GM19240 (cell line): ENCODE measurements around the gene ZNF345.

Experiments used
- DNase-seq: peaks from one replicate; pipeline ENCODE4 v3.0.0; 2011; ENCODE audit warnings: low spot score; ENCODE audit not compliant: insufficient read length

The ZNF345 gene

DNA sequence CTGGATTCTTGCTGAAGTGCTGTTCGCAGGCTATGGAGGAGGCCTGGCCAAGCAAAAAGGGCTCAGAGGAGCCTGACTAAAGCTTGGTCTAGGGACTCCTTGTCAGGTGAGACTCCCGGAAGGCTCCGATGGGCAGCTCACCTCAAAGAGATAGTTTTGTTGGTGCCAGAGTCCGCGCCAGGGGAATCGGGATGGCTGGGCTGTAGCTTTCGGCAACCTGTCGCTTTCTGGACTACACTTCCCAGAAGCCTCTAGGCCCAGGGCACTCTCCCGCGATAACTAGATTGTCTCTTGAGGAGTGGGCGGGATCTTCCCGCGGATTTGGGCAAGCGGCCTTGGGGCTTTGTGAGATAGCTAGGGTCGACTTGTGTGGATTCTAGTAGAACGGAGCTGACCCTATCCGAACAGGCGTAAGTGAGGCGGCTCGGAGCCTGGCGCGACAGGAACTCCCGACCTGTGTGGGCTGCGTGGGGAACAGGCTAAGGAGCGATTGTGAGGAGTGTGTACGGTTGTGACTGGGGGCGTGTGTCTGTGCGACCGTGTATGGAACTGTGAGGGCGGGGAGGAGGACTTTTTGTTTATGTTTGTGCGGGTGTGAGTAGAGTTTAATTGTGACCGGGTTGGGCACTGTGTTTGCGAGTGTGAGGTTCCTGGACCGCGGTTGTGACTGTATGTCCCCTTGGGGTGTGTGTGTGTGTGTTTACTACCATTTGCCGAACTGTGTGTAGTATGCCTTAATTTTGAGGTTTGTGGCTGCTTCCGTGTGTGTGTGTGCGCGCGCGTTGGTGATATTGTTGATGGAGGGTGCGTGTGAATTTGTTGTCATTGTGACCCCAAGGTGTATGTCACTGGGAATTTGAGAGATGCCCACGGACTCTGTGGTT lies at the start of gene ZNF345:
Gene ZNF345 (plus strand): TSS at position 318 of the 884 bp plus-strand sequence. CDS start 25,955 bp downstream, outside the sequence.
- DNase-seq, result peak; percentile 65

GRCh38 chr19:36805364-36805763 lies 45.3 kb upstream of the ZNF345 start:
- no peak for DNase-seq

DNA sequence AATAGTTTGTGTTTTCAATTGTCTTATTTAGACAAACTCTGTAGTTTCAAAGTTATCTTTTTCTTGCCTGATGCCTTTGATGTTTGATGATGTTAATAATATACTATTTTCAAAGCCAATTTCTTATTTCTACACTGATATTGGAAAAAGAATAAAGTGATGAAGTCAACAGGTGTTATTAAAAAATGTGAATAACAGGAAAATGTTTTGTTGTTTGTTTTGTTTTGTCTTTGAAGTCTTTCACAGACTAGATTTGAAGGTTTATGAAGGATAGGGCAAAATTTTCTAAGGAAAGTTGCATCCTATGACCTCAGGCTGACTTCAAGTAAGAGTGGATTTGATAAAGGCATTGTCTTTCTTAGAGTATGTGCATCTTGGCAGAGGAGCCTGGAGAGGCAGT lies 43.6 kb upstream of the ZNF345 start:
- DNase-seq, result no peak

DNA sequence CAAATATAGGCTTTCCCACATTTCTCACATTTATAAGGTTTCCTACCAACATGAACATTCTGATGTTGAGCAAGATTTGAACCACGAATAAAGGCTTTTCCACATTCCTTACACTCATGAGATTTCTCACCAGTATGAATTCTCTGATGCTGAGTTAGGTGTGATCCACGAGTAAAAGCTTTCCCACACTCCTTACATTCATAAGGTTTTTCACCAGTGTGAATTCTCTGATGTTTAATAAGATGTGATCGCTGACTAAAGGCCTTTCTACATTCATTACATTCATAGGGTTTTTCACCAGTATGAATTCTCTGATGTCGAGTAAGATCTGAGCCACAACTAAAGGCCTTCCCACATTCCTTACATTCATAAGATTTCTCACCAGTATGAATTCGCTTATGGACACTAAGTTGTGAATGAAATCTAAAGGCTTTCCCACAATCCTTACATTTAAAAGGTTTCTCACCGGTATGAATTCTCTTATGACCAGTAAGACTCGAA lies 31.5 kb upstream of the ZNF345 start:
- no peak for DNase-seq

GRCh38 chr19:36821758-36822157 lies 28.9 kb upstream of the ZNF345 start:
- no peak for DNase-seq

DNA sequence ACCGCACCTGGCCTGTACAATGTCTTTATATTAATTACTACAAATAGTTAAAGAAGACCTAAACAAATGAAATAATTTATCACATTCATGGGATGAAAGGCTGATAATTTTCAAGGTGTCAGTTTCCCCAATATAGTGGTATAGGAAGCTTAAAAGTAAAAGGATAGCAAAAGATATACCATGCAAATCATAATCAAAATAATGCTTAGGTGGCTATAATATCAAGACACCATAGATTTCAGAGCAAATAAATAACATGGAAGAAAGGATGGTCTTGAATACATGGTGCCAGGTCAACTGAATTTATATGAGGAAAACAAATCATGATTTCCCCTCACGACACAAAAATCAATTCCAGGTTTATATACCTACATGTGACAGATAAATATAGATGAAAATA lies 17.2 kb upstream of the ZNF345 start:
- DNase-seq, result no peak

GRCh38 chr19:36837176-36837905 lies 13.3 kb upstream of the ZNF345 start:
- no peak for DNase-seq

DNA sequence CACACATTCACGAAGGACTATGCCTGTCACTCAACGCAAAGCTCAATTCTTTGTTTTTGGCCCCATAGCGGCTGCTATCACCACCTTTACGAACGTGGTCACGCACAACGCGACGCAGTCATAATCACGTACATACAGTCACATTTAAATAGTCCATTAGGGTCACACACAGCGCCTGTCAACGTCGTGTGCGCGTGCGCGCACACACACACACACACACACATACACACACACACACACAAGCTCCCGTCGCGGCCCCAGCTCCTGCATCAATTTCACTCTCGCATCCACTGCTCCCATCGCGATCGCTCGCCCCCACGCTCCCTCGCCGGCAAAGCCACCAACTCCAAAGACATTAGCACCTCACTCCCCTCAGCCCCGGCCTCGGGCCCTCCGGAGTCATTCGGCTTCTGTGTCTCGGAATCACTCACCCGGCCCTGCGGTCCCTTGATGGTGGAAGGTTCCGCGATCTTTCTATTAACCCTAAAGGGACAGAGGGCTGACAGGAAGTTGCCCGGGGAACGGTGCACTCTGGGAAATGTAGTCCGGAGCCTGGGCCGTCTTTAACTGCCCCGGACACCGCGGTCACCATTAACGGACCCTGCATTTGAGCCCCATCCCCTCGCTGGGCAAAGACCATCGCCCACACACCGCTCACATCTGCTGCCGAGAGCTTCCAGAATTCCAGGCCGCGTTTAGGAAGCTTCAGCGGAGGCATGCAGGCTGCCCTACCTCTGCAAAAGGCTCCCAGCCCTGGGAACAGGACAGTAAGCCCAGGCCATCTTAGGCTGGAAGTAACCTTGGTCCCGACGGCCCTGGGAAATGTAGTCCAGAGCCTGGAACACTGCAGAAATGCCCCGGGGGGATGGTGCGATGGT lies 12.5 kb upstream of the ZNF345 start, which contains the start of gene ZNF790:
Gene ZNF790 (minus strand): TSS at position 482 of the 878 bp plus-strand sequence. CDS start 12,768 bp downstream, outside the sequence.
- DNase-seq, result peak; percentile 64

DNA sequence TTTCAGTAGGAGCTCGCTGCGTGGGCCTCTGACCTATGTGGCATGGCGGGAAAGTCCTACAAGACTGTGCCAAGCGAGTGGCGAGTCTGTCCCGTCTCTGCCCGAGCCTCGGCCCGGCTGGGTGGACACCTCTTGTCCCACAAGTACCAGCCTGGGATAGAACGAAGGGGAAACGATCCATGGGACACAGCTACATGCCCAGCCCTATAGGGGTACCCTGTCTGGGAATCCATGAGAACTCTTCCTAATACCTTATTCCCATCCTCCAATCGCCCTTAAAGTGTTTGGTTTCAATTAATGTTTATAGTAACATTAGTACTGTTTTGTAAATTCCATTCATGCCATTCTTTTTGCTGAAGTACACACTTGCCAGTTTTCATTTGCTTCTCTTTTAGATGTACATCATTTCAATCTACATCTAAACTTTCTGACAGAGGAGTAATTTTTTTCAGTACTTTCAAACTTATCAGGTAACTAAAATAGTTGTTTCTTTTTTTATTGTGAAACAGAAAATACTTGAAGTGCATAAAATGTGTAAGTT lies 11.8 kb upstream of the ZNF345 start:
- DNase-seq, result no peak

GRCh38 chr19:36847968-36848367 lies 2.7 kb upstream of the ZNF345 start:
- no peak for DNase-seq

GRCh38 chr19:36849701-36850558 lies 746 bp upstream of the ZNF345 start:
- DNase-seq, result peak; percentile 74

GRCh38 chr19:36851898-36852297 lies 1.2 kb downstream of the ZNF345 start:
- DNase-seq, result no peak

DNA sequence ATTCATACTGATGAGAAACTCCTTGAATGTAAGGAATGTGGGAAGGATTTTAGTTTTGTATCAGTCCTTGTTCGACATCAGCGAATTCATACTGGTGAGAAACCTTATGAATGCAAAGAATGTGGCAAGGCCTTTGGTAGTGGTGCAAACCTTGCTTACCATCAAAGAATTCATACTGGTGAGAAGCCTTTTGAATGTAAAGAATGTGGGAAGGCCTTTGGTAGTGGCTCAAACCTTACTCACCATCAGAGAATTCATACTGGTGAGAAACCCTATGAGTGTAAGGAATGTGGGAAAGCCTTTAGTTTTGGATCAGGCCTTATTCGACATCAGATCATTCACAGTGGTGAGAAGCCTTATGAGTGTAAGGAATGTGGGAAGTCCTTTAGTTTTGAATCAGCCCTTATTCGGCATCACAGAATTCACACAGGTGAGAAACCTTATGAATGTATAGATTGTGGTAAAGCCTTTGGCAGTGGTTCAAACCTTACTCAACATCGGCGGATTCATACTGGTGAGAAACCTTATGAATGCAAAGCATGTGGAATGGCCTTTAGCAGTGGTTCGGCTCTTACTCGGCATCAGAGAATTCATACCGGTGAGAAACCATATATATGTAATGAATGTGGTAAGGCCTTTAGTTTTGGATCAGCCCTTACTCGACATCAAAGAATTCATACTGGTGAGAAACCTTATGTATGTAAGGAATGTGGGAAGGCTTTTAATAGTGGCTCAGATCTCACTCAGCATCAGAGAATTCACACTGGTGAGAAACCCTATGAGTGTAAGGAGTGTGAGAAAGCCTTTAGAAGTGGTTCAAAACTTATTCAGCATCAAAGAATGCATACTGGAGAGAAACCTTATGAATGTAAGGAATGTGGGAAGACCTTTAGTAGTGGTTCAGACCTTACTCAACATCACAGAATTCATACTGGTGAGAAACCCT lies 26.6 kb downstream of the ZNF345 start:
- no peak for DNase-seq

DNA sequence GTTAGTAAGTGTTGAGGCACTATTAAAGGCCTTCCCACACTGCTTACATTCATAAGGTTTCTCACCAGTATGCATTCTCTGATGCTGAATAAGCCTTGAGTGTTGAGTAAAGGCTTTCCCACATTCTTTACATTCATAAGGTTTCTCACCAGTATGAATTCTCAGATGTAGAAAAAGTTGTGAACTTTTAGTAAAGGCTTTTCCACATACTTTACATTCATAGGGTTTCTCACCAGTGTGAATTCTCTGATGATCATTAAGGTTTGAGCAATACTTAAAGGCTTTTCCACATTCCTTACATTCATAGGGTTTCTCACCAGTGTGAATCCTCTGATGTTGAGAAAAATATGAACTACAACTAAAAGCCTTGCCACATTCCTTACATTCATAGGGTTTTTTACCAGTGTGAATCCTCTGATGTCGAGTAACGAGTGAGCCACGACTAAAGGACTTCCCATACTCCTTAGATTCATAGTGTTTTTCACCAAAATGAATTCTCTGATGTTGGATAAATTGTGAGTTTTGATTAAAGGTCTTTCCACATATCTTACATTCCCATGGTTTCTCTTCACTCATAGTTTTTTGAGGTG lies 41.2 kb downstream of the ZNF345 start:
- DNase-seq, result no peak

GRCh38 chr19:36894849-36895383 lies 44.2 kb downstream of the ZNF345 start:
- no peak for DNase-seq

GRCh38 chr19:36898422-36898821 lies 47.7 kb downstream of the ZNF345 start:
- DNase-seq, result no peak

- DNase-seq, result peak; percentile 45
Observed at GRCh38 chr19:36915992-36916830, 65.5 kb downstream of the ZNF345 start, which contains the start of the genes ZNF568 and ZNF829. TSS of gene ZNF568 (plus strand) at chr19:36916332. CDS start at chr19:36922771, 6,439 bp downstream. TSS of gene ZNF829 (minus strand) at chr19:36916291. CDS start at chr19:36915167, 1,124 bp downstream.
